ENCODE measurements around the gene UNC5A. TPM values are rescaled to one million over a fixed set of nuclear protein-coding genes. Genes with fewer than 3 reads are reported as not detected.
"Not testable (repeated sequence)": the region's sequence is repeated elsewhere in the genome, so short reads cannot be mapped to it uniquely, and the experiment has no call there.

Gene UNC5A
- total RNA-seq, 1 donor from 2014 or later = 1.7 TPM

GRCh38 chr5:176869501-176870109 lies 59.2 kb downstream of the UNC5A start:
- peaks cover 32% of the 10 kb centered on the region for H3K27me3 Mint-ChIP-seq
- H3K4me3 Mint-ChIP-seq = no peak overlapping the region

GRCh38 chr5:176870110-176870591 lies 59.8 kb downstream of the UNC5A start:
- Mint-ChIP-seq H3K27me3 (peaks cover 36% of the 10 kb centered on the region), H3K27ac (no peak overlapping the region), H3K4me3 (no peak overlapping the region), H3K4me1 (ENCODE audit: unreplicated experiment) (peaks cover 13% of the 10 kb centered on the region), H3K36me3 (no peaks in the 10 kb centered on the region), H3K9me3 (no peaks in the 10 kb centered on the region)
- peak; percentile 63 for TF ChIP-seq CTCF (conservative IDR thresholded peaks at IDR 0.05)
- no peak for DNase-seq (ENCODE audit: extremely low spot score, unreplicated experiment)

More at GRCh38 chr5:176869501-176870109, 59.2 kb downstream of the UNC5A start:
- Mint-ChIP-seq H3K27ac (no peak overlapping the region), H3K9me3 (no peaks in the 10 kb centered on the region), H3K36me3 (no peaks in the 10 kb centered on the region), H3K4me1 (ENCODE audit: unreplicated experiment) (peaks cover 11% of the 10 kb centered on the region)
- no peak for TF ChIP-seq CTCF (conservative IDR thresholded peaks at IDR 0.05)
- no peak for DNase-seq (ENCODE audit: extremely low spot score, unreplicated experiment)

GRCh38 chr5:176870644-176871043 lies 60.3 kb downstream of the UNC5A start:
- not testable (repeated sequence) for H3K36me3 Mint-ChIP-seq

GRCh38 chr5:176872586-176872985 lies 62.2 kb downstream of the UNC5A start:
- not testable (repeated sequence) for H3K27ac Mint-ChIP-seq; H3K4me3 Mint-ChIP-seq; H3K9me3 Mint-ChIP-seq; DNase-seq (ENCODE audit: extremely low spot score, unreplicated experiment); H3K36me3 Mint-ChIP-seq
- H3K27me3 Mint-ChIP-seq = peaks cover 33% of the 10 kb centered on the region
- H3K4me1 Mint-ChIP-seq (ENCODE audit: unreplicated experiment) = peaks cover 13% of the 10 kb centered on the region

More at GRCh38 chr5:176870644-176871043, 60.3 kb downstream of the UNC5A start:
- not testable (repeated sequence) for H3K4me3 Mint-ChIP-seq; DNase-seq (ENCODE audit: extremely low spot score, unreplicated experiment); H3K27ac Mint-ChIP-seq; H3K9me3 Mint-ChIP-seq
- Mint-ChIP-seq H3K27me3 (peaks cover 41% of the 10 kb centered on the region), H3K4me1 (ENCODE audit: unreplicated experiment) (peaks cover 18% of the 10 kb centered on the region)

- Mint-ChIP-seq H3K4me1 (ENCODE audit: unreplicated experiment) (peaks cover 12% of the 10 kb centered on the region), H3K27me3 (peaks cover 32% of the 10 kb centered on the region)
- H3K9me3 Mint-ChIP-seq; H3K27ac Mint-ChIP-seq; H3K36me3 Mint-ChIP-seq; H3K4me3 Mint-ChIP-seq; DNase-seq (ENCODE audit: extremely low spot score, unreplicated experiment): not testable (repeated sequence)
Observed at GRCh38 chr5:176873011-176873410, 62.7 kb downstream of the UNC5A start.

GRCh38 chr5:176873541-176874172 lies 63.3 kb downstream of the UNC5A start:
- no peak for TF ChIP-seq CTCF (conservative IDR thresholded peaks at IDR 0.05)
- Mint-ChIP-seq H3K36me3 (no peaks in the 10 kb centered on the region), H3K4me1 (ENCODE audit: unreplicated experiment) (peaks cover 12% of the 10 kb centered on the region), H3K27ac (no peak overlapping the region), H3K4me3 (no peak overlapping the region), H3K9me3 (no peaks in the 10 kb centered on the region), H3K27me3 (peaks cover 32% of the 10 kb centered on the region)
- no peak for DNase-seq (ENCODE audit: extremely low spot score, unreplicated experiment)

GRCh38 chr5:176874198-176874780 lies 63.9 kb downstream of the UNC5A start:
- H3K27me3 Mint-ChIP-seq = peaks cover 29% of the 10 kb centered on the region
- DNase-seq (ENCODE audit: extremely low spot score, unreplicated experiment) = no peak
- H3K27ac Mint-ChIP-seq = no peak overlapping the region
- TF ChIP-seq CTCF (conservative IDR thresholded peaks at IDR 0.05) = no peak
- H3K9me3 Mint-ChIP-seq = no peaks in the 10 kb centered on the region
- H3K4me1 Mint-ChIP-seq (ENCODE audit: unreplicated experiment) = peaks cover 12% of the 10 kb centered on the region
- no peak overlapping the region for H3K4me3 Mint-ChIP-seq
- H3K36me3 Mint-ChIP-seq = no peaks in the 10 kb centered on the region
